RWPE2 (cell line): ENCODE data around the gene NXN.

Experiments used
- ATAC-seq: fragments of 200-7000 bp; cut with Tn5 transposase; 3 replicates; pipeline ENCODE4 v1.9.1; 2021; ENCODE audit warnings: low read depth
- DNase-seq: peaks from one replicate; pipeline ENCODE4 v3.0.0-alpha.2; 2020; ENCODE audit warnings: low spot score
- H3K27ac ChIP-seq: fragments of 450-650 bp; 2 replicates; pipeline ENCODE4 v1.5.1; 2017; ENCODE audit warnings: mild to moderate bottlenecking; ENCODE audit not compliant: poor library complexity, severe bottlenecking
- H3K27me3 ChIP-seq: fragments of 250-450 bp; sonication (Bioruptor Pico); 2 replicates; pipeline ENCODE4 v1.5.1; 2021; ENCODE audit warnings: mild to moderate bottlenecking, moderate library complexity; ENCODE audit not compliant: insufficient read depth, poor library complexity, severe bottlenecking
- H3K36me3 ChIP-seq: fragments of 250-450 bp; sonication (Bioruptor Pico); 2 replicates; pipeline ENCODE4 v1.5.1; 2020; ENCODE audit warnings: low read depth, mild to moderate bottlenecking, moderate library complexity
- H3K4me1 ChIP-seq: fragments of 250-450 bp; sonication (Bioruptor Pico); 2 replicates; pipeline ENCODE4 v1.5.1; 2021; ENCODE audit warnings: mild to moderate bottlenecking, moderate library complexity; ENCODE audit not compliant: insufficient read depth, poor library complexity, severe bottlenecking
- H3K4me3 ChIP-seq: fragments of 250-450 bp; sonication (Bioruptor Pico); 2 replicates; pipeline ENCODE4 v1.5.1; 2021; ENCODE audit warnings: mild to moderate bottlenecking, moderate library complexity; ENCODE audit not compliant: severe bottlenecking
- H3K9me3 ChIP-seq: fragments of 250-450 bp; sonication (Bioruptor Pico); 2 replicates; pipeline ENCODE4 v1.5.1; 2021; ENCODE audit warnings: mild to moderate bottlenecking, moderate library complexity; ENCODE audit not compliant: severe bottlenecking
- TF ChIP-seq, protein P1 (sequence below): fragments of 450-650 bp; IDR thresholded peaks from one replicate; pipeline ENCODE4 v1.5.1; 2017; ENCODE audit warnings: mild to moderate bottlenecking, moderate library complexity; ENCODE audit not compliant: poor library complexity, severe bottlenecking

Gene NXN

DNA sequence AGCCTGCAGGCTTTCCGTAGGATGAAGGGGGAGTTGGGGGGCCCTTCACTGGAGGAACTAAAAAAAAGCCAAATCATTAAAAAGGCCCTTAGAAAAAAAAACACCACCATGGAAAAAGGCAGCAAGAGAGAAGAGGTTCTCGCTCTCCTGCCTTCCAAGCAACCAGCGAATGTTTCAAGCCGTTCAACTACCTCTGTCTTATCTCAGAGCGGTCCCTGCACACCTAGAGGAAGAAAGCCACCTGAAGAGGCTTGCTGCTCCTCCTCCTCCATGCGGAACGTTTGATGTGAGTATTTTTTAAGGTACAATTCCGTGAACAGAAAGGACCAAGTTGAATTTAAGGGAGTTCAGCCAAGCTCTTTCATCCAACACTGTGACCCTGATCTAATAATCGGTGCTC lies 9.2 kb downstream of the NXN start:
- peaks cover 62% of the 10 kb centered on the region for H3K4me1 ChIP-seq
- ATAC-seq (no peak), DNase-seq (no peak)
- no peak overlapping the region for H3K4me3 ChIP-seq
- no peaks in the 10 kb centered on the region for H3K27me3 ChIP-seq
- H3K36me3 ChIP-seq = peaks cover 44% of the 10 kb centered on the region
- TF ChIP-seq, protein P1, sequence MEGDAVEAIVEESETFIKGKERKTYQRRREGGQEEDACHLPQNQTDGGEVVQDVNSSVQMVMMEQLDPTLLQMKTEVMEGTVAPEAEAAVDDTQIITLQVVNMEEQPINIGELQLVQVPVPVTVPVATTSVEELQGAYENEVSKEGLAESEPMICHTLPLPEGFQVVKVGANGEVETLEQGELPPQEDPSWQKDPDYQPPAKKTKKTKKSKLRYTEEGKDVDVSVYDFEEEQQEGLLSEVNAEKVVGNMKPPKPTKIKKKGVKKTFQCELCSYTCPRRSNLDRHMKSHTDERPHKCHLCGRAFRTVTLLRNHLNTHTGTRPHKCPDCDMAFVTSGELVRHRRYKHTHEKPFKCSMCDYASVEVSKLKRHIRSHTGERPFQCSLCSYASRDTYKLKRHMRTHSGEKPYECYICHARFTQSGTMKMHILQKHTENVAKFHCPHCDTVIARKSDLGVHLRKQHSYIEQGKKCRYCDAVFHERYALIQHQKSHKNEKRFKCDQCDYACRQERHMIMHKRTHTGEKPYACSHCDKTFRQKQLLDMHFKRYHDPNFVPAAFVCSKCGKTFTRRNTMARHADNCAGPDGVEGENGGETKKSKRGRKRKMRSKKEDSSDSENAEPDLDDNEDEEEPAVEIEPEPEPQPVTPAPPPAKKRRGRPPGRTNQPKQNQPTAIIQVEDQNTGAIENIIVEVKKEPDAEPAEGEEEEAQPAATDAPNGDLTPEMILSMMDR = no peak
- H3K27ac ChIP-seq = peak overlapping the region; percentile 98
- H3K9me3 ChIP-seq = no peaks in the 10 kb centered on the region

DNA sequence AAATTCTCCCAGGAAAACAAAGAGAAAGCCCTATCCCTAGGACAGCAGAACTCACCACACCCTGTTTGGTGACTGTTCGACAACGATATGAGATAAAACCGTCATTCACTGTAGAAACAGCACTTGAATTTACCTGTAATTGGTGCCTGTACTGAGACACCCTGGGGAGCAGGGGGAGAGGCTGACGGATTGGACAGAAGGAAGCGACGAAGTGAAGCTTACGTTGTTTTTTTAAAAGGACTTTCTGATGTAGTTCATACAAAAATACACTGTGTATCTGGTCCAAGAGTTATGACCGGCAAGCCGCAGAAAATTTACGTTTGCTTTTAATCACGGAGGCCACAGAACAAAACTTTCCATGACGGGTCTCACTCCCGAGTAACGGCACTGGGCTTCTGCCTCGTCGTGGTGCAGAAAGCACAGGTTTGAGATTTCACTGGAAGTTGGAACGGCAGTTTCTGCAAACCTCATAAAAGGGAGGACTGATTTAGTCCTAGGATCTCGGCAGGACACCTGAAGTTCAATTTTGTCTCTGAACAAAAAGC lies 9.7 kb downstream of the NXN start:
- Histone ChIP-seq H3K27me3 (no peaks in the 10 kb centered on the region), H3K4me1 (peaks cover 58% of the 10 kb centered on the region), H3K36me3 (peaks cover 45% of the 10 kb centered on the region), H3K9me3 (no peaks in the 10 kb centered on the region), H3K27ac (peak overlapping the region; percentile 98), H3K4me3 (peak overlapping the region; percentile 1)
- DNase-seq = no peak
- ATAC-seq = no peak
- TF ChIP-seq, protein P1 = no peak

DNA sequence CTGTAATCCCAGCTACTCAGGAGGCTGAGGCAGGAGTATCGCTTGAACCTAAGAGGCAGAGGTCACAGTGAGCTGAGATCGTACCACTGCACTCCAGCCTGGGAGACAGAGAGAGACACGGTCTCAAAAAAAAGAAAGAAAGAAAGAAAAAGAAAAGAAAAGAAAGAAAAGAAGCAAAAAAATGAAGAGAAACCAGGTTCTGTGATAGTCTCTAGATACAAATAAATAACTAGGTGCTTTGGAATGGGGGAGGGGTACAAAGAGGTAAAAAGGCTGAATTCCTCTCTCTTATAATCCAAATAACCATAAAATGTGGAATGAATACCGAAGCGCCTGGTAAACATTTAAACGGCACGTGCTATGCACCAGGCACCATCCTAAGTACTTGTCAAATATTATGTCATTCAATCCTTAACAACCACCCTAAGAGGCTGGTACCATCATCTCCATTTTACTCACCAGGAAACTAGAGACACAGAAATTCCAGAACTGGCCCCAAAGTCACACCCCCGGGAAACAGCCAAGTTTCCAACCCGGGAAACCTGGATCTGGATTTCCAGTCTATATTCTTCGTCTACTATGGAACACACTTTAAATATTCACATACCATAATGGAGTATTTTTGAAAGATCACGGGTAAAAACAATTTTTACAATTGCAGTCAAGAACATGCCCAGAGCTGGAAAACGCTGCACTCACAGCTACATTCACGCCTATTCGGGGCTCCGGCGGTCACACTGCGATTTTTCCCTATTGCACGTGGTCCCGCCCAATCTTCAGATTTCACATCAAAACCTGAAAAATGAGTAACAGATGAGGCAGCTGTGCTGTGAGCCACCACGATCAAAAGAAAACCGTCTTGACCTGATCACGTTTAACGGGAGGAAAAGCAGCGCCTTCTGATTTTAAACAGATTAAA lies 10.5 kb downstream of the NXN start:
- Histone ChIP-seq H3K36me3 (peaks cover 43% of the 10 kb centered on the region), H3K4me1 (peaks cover 50% of the 10 kb centered on the region), H3K27me3 (no peaks in the 10 kb centered on the region), H3K27ac (peak overlapping the region; percentile 98), H3K9me3 (no peaks in the 10 kb centered on the region), H3K4me3 (peak overlapping the region; percentile 1)
- TF ChIP-seq, protein P1 = no peak
- no peak; the same call in 2 of the 3 replicates for ATAC-seq
- no peak for DNase-seq

DNA sequence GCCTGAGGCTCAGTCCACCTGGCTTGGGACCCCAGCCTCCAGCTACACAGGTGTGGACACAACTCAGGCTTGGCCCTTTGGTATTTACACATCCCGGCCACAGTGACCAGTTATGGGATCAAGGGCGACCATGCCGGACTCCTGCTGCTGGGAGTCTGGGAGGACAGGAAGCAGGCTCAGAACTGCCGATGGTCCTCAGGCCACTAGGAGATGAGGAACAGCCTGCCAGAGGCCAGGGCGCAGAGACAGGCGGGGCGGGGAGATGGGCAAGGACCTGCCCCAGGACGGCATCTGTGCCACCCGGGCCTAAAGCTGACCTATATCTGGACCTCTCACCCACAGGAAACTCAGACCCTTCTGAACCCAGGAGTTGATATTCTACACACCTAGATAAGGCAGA lies 12.5 kb downstream of the NXN start:
- TF ChIP-seq, protein P1 = no peak
- no peaks in the 10 kb centered on the region for H3K9me3 ChIP-seq
- H3K27me3 ChIP-seq = no peaks in the 10 kb centered on the region
- H3K4me3 ChIP-seq = no peak overlapping the region
- ATAC-seq (no peak), DNase-seq (no peak)
- peaks cover 38% of the 10 kb centered on the region for H3K4me1 ChIP-seq
- H3K36me3 ChIP-seq = peaks cover 43% of the 10 kb centered on the region
- no peak overlapping the region for H3K27ac ChIP-seq
